ENCODE results near the gene ZNRF3.

The ZNRF3 gene

DNA sequence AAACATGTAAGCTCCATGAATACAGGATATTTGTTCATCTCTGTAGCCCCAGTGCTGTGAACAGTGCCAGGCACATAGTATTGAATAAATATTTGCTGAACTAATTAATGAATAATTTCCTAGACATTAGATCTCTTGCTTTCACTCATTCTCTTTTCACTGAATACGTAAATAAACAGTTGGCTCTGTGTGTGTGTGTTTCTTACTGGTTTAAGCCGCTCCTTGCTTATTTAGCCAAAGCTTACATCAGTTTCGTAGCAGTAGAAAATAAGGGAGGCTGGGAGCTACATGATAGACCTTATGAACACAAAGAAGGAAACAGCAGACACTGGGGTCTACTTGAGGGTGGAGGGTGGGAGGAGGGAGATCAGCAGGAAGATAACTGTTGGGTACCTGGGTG lies 206.7 kb downstream of the ZNRF3 start:
- no peak for DNase-seq (ENCODE audit: low spot score)

DNA sequence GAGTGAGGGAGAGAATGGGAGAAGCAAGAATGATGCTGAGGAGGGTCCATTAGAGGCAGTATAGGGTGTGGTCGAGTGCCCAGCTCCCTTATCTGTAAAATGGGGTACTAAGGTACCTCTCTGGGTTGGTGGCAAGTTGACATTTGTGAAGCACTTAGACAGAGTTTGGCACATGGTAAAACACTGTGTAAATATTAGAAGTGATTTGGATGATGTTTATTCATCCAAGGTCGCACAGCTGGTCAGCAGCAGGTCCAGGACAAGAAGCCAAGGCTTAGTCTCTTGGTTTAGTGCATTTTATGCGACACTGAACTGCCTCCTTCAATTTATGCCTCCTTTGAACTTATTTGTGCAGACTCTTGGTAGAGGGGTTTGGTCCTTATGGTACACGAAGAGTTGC lies 208.9 kb downstream of the ZNRF3 start:
- DNase-seq (ENCODE audit: low spot score) = no peak

DNA sequence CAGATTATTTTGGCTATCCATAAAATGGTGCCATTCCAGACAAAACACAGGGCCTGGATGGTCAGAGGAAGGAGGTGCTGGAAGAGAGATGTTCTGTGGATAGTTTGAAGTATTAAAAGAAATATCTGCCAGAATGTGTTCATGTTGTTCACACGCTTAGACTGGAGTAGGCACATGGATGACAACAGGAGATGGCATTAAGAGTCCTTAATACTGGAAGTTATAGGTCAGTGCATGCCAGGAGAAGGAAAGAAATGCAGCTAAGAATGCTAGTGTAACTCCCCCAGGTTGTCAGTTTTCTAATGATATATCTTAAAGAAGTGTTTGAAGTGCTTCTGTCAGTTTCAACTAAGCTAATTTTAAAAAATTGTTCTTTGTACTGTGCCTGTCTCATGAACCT lies 209.7 kb downstream of the ZNRF3 start:
- no peak for DNase-seq (ENCODE audit: low spot score)

DNA sequence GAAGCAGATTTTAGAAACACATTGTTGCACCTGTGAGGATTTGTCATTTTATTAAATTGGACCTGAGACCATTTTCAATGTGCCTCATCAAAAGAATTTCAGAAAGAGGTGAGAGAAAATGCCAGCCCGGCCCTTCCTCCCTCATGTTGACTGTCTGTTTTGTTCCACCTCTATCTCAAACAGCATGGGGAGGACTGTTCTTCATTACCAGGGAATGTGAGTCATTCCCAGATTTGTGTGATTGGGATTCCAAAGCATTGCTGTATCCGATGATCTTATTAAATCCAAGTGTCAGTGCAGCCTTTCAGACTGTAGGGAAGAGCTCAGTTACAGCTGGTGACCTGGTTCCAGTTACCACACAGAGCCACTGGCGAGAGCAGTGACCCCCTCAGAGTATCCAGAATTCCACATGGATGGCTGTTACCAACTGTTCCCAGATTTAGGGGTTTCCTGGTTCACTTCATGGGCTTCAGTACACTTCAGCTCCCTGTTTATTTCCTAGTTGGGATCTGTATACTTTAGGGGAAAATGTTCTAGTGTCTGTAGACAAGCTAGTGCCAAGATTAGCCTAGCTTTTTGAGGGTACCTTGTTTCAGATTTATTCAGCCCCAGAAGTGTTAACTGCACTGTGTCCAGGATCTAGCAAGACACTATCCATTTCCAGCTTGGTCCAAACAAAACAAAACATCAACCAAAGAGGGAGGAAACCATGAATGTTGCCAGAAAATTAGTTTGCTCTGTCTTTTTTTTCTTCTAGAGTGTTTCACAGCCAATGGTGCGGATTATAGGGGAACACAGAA lies 210.3 kb downstream of the ZNRF3 start:
- DNase-seq (ENCODE audit: low spot score) = no peak

DNA sequence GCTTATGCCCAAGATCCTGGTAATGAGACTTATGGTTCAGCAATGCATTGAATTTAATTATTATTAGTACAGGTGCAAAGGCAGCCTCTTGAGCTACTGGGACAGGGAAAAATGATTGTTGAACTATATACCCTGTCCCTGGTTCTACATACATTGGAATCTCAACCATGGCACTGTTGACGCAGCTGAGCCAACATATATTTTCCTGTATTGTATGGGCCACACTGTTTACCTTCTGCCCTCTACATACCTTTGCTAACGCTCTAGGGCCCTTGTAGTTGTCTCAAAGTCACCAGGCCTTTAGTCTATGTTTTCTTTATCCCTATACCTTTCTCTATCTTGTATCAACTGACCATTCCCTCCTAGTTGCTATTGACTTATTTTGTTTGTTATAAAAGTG lies 212.1 kb downstream of the ZNRF3 start:
- no peak for DNase-seq (ENCODE audit: low spot score)

DNA sequence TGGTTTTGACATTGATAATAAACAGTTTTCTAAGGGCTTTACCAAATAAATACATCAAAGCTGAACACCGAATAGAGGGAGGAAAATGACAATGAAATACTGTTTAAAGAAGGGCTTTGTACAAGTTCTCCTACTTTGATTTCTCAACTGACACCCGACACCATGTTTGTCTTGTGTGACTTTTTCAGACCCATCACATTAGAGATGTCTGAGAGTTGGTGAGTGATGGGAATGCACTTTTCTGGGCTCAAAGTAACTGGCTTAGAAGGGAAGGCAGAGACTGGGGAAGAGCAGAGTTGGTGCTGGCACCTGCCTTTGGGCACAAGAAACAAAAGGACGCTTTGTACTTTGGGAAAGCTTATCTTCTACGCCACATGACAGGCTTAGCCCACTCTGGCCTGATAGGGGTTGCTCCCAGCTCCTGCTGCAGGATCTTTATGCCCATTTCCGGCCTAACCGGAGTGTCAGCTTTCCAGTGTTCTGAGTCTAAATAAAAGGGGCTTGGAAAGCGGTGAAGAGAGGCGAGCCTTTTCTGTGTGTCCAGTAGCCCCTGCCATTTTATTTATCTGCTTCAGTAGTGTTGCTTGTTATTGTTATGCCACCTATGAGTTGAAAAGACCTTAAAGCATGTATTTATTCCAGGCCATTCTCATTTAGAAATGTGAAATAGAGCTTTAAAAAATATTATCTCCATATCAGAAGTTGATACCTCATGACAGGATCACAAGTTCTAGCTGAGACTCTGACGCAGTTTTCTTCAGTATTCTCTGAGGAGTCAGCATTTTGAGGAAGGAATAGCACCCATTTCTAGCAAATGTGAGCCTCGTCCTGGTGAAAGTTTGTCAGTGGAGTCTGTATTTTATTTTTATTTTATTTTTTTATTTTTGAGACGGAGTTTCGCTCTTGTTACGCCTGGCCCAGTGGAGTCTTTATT lies 213.6 kb downstream of the ZNRF3 start:
- DNase-seq (ENCODE audit: low spot score) = peak; percentile 63

DNA sequence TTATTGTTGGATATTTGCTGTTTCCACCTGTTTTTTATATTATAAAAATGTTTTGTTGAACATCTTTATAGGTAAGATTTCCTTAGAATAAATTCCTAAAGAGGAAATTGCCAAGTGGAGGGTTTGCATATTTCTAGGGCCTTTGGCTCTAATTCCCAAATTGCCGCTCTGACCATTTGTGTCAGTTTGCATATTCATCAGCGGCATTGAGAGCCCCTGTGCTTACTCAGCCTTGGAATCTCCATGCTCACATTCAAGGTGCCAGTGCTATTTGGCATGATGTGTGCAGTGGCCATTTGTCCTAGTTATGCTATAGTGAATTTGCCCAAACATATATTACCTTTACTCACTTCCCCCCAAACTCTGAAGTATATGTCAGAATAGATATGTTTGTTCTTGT lies 214.9 kb downstream of the ZNRF3 start:
- DNase-seq (ENCODE audit: low spot score) = no peak

DNA sequence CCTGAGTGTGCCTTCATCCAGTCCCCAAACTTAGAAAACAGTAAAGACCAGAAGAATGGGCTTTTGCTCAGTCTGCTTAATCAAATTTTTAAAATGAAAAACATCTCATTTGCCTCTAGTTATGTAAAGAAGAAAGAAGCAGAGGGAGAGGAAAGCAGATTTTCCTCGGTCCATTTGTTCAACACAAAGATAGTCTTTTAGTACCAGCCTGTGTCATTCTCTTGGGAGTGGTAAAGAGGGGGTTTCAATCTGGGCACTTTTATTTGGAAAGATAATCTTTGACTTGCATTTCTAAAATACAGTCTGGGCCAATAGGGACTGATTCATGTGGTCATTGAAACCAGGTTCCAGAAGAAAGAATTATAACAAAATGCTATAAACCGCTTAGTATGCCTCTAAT lies 218.9 kb downstream of the ZNRF3 start:
- DNase-seq (ENCODE audit: low spot score) = no peak

DNA sequence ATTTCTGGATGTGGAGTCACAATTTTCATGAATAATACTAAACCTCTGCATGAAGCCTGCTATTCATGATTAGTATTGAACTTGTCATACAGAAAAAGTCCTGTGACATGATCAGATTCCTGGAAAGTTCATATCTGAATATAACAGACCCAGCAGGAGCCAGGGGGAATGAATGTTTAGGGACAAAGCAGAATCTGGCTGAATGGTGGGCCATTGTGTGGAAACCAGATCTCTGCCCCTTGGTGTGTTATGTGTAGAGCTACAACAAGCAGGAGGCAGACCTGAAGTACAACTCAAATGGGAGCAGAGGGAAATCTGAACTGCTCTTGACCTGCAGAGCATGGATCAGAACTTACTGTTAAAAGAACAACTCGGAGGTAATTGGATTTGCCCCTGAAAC lies 219.7 kb downstream of the ZNRF3 start:
- DNase-seq (ENCODE audit: low spot score) = no peak

DNA sequence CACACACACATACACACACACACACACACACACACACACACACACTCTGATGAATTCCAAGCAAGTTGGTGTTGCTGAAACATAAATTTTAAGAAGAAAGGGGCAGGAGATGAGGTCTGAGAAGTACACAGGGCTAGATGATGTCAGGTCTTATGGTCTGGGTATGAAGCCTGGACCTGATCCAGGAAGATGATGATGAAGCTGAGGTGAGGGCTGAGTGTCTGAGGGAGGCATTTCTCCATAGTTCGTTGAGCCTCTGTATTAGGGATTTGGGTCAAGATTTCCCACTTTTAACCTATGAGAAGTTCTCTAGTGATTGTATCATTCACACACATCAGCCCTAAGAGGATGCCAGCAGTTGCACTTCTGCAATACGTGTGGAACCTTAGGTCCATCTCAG lies 222.1 kb downstream of the ZNRF3 start:
- no peak for DNase-seq (ENCODE audit: low spot score)

DNA sequence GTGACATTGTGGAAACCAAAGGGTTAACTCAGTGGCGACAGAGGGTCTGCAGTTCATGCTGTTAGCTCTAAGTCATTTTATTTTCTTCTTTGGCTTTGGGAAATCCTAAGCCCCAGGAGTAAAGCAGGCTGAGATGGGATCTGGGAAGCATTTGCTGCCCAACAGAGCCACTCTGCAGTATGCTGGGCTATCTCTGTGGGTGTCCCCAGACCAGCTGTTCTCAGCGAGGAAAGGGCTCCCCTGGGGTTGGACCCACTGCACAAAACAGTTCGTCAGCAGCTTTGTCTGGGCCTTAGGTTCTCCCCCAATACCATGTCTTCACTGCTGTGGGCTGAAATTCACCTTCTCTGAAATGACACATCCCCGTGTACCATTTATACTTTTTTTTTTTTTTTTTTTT lies 223.5 kb downstream of the ZNRF3 start:
- no peak for DNase-seq (ENCODE audit: low spot score)
